NCI-H187 treated with DMSO at 0.1 percent for 48 hours (cell line): ENCODE data around the gene B3GALNT1.

Experiments used
- DNase-seq: peaks from one replicate; lab custom pipeline; 2025; lab: John Stamatoyannopoulos, UW

The B3GALNT1 gene, protein sequence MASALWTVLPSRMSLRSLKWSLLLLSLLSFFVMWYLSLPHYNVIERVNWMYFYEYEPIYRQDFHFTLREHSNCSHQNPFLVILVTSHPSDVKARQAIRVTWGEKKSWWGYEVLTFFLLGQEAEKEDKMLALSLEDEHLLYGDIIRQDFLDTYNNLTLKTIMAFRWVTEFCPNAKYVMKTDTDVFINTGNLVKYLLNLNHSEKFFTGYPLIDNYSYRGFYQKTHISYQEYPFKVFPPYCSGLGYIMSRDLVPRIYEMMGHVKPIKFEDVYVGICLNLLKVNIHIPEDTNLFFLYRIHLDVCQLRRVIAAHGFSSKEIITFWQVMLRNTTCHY

GRCh38 chr3:161104561-161105551 is at the start of gene B3GALNT1:
Gene B3GALNT1 (minus strand): TSS chr3:161105349. CDS start chr3:161086754, 18,595 bp downstream.
- DNase-seq, result no peak

- DNase-seq, result no peak
Measured at GRCh38 chr3:161153480-161153879, 48.3 kb upstream of the B3GALNT1 start.

- DNase-seq, result no peak
Measured at GRCh38 chr3:161150001-161150525, 44.9 kb upstream of the B3GALNT1 start.

GRCh38 chr3:161149529-161149928 is 44.4 kb upstream of the B3GALNT1 start:
- no peak for DNase-seq

DNA sequence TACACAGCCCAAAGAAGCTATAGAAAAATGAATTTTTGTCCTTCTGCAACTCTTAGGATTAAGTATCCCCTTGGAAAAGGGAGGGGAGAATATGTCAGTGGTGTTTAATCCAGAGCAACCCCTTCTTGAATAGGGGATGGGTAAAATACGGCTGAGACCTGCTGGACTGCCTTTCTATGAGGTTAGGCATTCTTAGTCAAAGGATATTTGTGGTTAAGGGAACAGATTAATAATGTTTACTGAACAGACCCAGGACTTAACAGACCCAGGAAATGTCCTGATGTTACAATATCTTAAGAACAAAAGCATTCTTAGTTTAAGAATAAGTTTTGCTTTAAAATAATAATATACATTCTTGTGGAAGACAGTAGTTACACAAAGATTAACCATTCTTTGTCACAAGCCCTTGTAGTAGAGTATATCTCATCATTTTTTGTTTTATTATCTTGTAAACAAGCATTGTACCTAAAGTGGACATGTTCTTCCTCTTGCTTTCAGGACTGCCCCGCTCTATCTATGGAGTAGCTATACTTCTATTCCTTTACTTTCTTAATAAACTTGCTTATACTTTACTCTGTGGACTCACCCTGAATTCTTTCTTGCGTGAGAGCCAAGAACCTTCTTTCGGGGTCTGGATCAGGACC is 43.8 kb upstream of the B3GALNT1 start:
- no peak for DNase-seq

GRCh38 chr3:161142486-161142885 is 37.3 kb upstream of the B3GALNT1 start:
- no peak for DNase-seq

- no peak for DNase-seq
Measured at GRCh38 chr3:161139686-161140085, 34.5 kb upstream of the B3GALNT1 start.

- DNase-seq, result no peak
Measured at GRCh38 chr3:161137260-161137659, 32.1 kb upstream of the B3GALNT1 start.

DNA sequence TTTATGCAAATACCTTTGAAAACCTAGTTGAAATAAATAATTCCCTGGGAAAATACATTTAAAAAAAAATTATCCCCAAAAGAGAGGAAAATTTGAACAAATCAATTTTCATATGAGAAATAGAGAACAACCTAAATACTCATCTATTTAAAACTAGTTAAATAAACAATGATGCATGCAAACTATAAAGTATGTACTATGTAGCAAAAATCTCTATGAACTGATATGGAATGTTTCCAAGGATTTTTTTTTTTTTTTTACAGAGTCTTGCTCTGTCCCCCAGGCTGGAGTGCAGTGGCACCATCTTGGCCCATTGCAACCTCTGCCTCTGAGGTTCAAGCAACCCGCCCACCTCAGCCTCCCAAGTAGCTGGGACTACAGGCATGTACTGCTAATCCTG is 27.2 kb upstream of the B3GALNT1 start:
- no peak for DNase-seq

DNA sequence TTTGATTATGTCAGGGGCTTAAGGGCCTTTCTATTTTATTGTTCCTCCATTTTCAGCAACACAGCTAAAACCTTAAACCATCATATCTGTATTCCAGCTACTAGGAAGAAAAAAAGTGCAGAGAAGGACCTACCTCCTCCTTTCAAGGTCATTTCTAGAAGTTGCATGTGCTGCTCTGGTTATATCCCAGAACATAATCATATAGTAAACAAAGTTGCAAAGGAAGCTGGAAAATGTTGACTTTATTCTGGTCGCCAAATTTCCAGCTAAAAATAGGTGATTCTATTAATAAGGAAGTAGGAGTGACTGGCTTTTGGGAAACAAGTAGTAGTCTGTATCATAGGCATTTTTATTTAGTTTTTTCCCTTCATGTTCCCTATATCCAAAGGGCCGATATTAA is 21.3 kb upstream of the B3GALNT1 start:
- DNase-seq, result no peak

GRCh38 chr3:161117646-161118045 is 12.5 kb upstream of the B3GALNT1 start:
- DNase-seq, result no peak

DNA sequence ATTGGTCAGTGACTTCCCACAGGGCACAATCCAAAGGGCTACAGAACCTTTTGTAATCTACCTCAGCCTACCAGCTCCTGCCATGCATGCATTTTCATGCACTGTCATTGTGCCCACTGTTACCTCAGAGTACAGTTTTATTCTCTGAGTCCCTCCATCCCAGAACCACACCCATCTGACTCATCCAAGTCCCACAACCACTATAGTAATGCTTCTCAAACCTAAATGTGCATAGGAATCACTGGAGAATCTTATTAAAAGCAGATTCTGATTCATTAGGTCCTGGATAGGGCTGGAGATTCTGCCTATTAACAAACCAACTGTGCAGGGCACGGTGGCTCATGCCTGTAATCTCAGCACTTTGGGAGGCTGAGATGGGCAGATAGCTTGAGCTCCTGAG is 3.7 kb upstream of the B3GALNT1 start:
- DNase-seq, result no peak

- DNase-seq, result no peak
Measured at GRCh38 chr3:161107311-161107710, 2.2 kb upstream of the B3GALNT1 start.

- DNase-seq, result no peak
Measured at GRCh38 chr3:161103776-161104385, 1.3 kb downstream of the B3GALNT1 start.

DNA sequence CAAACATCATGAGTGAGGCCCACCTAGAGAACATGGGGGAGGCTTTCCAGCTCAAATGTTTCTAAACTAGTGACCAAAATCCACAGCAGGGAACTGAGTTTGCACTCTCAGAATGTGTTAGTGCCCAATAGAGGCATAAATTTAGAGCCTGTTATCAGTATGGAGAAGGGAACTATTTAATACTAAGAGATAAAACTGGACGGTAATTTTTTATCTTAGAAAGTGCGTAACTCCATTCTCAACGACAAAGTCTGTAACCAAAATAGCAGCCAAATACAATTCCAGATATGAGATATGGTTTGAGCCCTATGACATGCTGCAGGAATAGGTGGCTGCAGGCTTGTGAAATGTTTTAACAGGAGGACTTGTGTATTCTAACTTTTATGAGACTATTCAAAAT is 3.5 kb downstream of the B3GALNT1 start:
- DNase-seq, result no peak

GRCh38 chr3:161100994-161101393 is 4.2 kb downstream of the B3GALNT1 start:
- DNase-seq, result no peak

- DNase-seq, result no peak
Measured at GRCh38 chr3:161096771-161097367, 8.3 kb downstream of the B3GALNT1 start.

DNA sequence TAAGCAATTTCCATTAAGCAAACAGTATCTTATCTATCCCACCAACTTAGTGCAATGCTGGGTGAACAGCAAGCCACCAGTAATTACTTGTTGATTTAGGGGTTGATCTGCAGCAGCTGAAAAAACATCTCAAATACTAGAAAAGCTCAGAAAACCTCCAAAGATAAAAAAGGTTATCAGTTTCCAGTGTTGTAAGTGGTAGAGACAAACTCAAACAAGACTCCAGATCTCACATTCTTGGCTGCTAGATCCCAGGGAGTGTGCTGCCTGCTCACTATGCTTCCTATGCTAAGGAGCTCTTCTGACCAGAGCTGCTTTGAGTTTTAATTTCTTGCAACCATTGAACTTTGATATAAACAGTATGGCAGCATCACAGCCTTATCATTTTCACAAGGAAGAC is 11.3 kb downstream of the B3GALNT1 start:
- DNase-seq, result no peak

DNA sequence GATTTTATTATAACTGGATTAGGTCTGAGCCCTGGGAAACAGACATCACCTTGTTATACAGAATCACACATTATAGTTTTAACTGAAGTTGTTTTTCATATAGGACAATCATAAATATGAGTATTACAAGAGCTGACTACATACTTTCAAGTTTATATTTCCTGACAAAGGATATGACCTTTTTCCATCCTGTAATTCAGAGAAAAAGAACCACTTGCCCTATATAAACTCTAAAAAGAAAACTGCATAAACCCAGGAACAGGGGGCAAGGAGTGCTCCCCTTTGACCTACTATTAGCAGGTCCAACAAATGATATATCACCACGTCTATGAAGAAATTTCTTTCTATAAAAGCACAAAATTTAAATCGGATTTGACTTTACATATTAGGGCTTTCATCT is 20.9 kb downstream of the B3GALNT1 start:
- DNase-seq, result no peak

- DNase-seq, result no peak
Measured at GRCh38 chr3:161083131-161083530, 22.0 kb downstream of the B3GALNT1 start.

GRCh38 chr3:161082063-161082462 is 23.1 kb downstream of the B3GALNT1 start:
- DNase-seq, result no peak
